Measurements from ENCODE around the gene IZUMO4. TPM values are rescaled to one million over a fixed set of nuclear protein-coding genes. Genes with fewer than 3 reads are reported as not detected.
A peak's percentile ranks its signal among the peaks of the same experiment; 100 is the strongest.
"Not testable (repeated sequence)": the region's sequence is repeated elsewhere in the genome, so short reads cannot be mapped to it uniquely, and the experiment has no call there.

The IZUMO4 gene
- total RNA-seq, 1 experiment from 2014 or later, result 2.5 TPM

DNA sequence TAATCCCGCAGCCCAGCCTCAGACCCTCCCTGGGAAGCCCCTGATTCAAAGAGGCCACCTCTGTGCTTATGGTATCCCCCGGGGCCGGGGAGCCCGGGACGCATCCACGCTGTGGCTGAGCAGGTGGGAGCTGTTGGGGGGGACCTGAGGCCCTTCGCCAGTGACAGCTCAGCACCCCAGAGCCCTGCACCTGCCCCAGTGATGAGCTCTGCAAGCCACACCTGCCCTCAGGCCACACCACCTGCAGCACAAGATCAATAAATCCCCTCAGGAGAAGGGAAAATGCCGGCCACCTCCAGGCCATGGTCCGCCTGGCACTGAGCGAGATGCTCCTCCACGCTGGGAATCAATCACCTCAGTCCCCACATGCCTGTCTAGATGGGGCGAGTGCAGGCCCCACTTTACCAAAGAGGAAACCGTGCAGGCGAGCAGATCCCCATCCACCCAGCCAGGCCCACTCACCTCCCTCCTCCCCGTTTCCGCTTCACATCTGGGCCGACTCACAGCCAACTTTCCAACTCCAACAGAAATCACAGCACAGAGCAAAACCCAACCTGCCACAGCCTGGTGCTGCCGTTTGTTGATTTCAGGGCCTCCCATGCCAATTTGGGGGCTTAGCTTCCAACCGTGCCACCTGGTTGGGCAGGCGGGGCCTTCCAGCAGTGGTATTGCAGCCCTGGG, 13.4 kb upstream of the IZUMO4 start:
- no peaks in the 10 kb centered on the region for H3K4me1 ChIP-seq (ENCODE audit: insufficient read depth, low read length, poor library complexity, severe bottlenecking)
- peaks cover 11% of the 10 kb centered on the region for H3K36me3 ChIP-seq (ENCODE audit: insufficient read depth, low read length, poor library complexity, severe bottlenecking)
- H3K4me3 ChIP-seq (ENCODE audit: low read depth, low read length, poor library complexity, severe bottlenecking), result no peak overlapping the region
- POLR2A ChIA-PET (ENCODE audit: low non-redundant PET), result no interaction called here
- H3K27me3 ChIP-seq (replicated peaks; ENCODE audit: insufficient read depth, low read depth, low read length, poor library complexity), result no peaks in the 10 kb centered on the region
- no peak overlapping the region for H3K27ac ChIP-seq (ENCODE audit: low read depth, low read length, poor library complexity, severe bottlenecking)
- TF ChIP-seq, protein P1, sequence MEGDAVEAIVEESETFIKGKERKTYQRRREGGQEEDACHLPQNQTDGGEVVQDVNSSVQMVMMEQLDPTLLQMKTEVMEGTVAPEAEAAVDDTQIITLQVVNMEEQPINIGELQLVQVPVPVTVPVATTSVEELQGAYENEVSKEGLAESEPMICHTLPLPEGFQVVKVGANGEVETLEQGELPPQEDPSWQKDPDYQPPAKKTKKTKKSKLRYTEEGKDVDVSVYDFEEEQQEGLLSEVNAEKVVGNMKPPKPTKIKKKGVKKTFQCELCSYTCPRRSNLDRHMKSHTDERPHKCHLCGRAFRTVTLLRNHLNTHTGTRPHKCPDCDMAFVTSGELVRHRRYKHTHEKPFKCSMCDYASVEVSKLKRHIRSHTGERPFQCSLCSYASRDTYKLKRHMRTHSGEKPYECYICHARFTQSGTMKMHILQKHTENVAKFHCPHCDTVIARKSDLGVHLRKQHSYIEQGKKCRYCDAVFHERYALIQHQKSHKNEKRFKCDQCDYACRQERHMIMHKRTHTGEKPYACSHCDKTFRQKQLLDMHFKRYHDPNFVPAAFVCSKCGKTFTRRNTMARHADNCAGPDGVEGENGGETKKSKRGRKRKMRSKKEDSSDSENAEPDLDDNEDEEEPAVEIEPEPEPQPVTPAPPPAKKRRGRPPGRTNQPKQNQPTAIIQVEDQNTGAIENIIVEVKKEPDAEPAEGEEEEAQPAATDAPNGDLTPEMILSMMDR (conservative IDR thresholded peaks at IDR 0.05; ENCODE audit: low read depth, low read length), result no peak
- no peak for TF ChIP-seq EZH2 (IDR thresholded peaks at IDR 0.05; ENCODE audit: borderline replicate concordance, low read depth, low read length, poor library complexity, severe bottlenecking)
- BruUV-seq (replicated peaks), result no TSS peak
- H3K9me3 ChIP-seq (ENCODE audit: low read depth, low read length, poor library complexity, severe bottlenecking), result no peaks in the 10 kb centered on the region
- DNase-seq (ENCODE audit: low spot score), result no peak
- CTCF ChIA-PET, result no interaction called here
- intact Hi-C loops (cut with micrococcal nuclease; ENCODE audit: unreplicated experiment), result no loop called here

DNA sequence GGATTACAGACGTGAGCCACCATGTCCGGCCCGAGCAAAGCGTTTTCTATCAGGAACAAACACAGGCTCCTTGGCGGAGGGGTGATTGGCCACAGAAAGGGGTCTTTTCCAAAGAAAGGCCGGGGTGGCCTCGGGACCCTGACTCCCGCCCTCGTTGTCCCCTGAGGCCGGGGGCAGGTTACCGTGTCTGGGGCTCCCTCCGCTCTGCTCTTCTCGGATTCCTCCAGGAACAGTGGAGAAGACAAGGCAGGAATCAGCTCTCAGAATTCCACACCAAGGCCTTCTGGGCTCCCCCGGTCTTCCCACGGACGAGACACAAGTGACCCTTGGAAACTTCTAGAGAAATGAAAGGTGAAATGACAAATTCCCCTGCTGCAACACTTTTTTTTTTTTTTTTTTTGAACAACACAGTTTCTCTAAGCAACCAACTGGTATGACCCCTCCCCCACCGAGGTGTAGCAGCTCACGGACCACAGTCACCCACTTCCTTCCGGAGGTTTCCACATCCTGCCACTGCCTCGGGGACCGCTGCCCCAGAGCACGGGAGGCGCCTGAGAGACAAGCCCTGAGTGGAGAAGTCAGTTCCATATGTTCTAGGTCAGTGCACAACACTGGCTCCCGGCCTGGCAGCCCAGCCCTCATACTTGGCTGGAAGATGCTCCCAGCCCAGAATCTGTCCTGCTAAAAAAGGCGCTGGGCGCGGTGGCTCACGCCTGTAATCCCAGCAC, 11.6 kb upstream of the IZUMO4 start:
- POLR2A ChIA-PET (ENCODE audit: low non-redundant PET), result no interaction called here
- Histone ChIP-seq H3K27me3 (replicated peaks; ENCODE audit: insufficient read depth, low read depth, low read length, poor library complexity) (no peaks in the 10 kb centered on the region), H3K4me1 (ENCODE audit: insufficient read depth, low read length, poor library complexity, severe bottlenecking) (peaks cover 13% of the 10 kb centered on the region), H3K36me3 (ENCODE audit: insufficient read depth, low read length, poor library complexity, severe bottlenecking) (peaks cover 4% of the 10 kb centered on the region), H3K4me3 (ENCODE audit: low read depth, low read length, poor library complexity, severe bottlenecking) (no peak overlapping the region), H3K9me3 (ENCODE audit: low read depth, low read length, poor library complexity, severe bottlenecking) (no peaks in the 10 kb centered on the region), H3K27ac (ENCODE audit: low read depth, low read length, poor library complexity, severe bottlenecking) (no peak overlapping the region)
- CTCF ChIA-PET, result no interaction called here
- DNase-seq (ENCODE audit: low spot score), result peak; percentile 55
- TF ChIP-seq EZH2 (IDR thresholded peaks at IDR 0.05; ENCODE audit: borderline replicate concordance, low read depth, low read length, poor library complexity, severe bottlenecking), result no peak
- TF ChIP-seq, protein P1 (conservative IDR thresholded peaks at IDR 0.05; ENCODE audit: low read depth, low read length), result no peak
- intact Hi-C loops (cut with micrococcal nuclease; ENCODE audit: unreplicated experiment), result no loop called here
- no TSS peak for BruUV-seq (replicated peaks)

DNA sequence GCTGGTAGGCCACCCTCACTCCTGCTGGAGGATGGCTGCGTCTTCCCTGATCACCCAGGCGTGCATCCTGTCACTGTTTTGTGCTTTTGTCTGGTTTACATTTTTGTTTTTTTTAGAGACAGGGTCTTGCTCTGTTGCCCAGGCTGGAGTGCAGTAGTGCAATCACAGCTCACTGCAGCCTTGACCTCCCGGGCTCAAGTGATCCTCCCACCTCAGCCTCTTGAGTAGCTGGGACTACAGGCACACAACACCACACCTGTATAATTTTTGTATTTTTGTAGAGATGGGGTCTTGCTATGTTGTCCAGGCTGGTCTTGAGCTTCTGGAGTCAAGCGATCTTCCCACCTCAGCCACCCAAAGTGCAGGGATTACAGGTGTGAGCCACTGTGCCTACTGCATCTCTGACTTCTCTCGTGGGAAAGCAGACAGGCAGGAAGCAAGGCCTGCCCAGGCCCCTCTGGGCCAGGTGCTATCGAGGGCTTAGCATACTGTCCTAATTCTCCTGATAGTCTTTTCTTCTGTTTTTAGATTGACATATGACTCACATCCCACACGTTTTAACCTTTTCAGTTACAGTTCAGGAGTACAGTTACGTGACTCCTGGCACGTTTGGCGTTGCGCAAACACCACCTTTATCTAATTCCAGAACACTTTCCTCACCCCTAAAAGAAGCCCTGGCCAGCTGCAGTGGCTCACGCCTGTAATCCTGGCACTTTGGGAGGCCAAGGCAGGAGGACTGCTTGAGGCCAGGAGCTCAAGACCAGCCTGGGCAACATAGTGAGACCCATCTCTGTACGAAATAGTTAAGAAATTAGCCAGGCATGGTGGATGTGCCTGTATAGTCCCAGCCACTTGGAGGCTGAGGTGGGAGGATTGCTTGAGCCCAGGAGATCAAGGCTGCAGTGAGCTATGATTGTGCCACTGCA, 9.8 kb upstream of the IZUMO4 start:
- H3K27ac ChIP-seq (ENCODE audit: low read depth, low read length, poor library complexity, severe bottlenecking); BruUV-seq (replicated peaks); DNase-seq (ENCODE audit: low spot score); intact Hi-C loops (cut with micrococcal nuclease; ENCODE audit: unreplicated experiment); H3K36me3 ChIP-seq (ENCODE audit: insufficient read depth, low read length, poor library complexity, severe bottlenecking); POLR2A ChIA-PET (ENCODE audit: low non-redundant PET); H3K4me3 ChIP-seq (ENCODE audit: low read depth, low read length, poor library complexity, severe bottlenecking); H3K27me3 ChIP-seq (replicated peaks; ENCODE audit: insufficient read depth, low read depth, low read length, poor library complexity); H3K9me3 ChIP-seq (ENCODE audit: low read depth, low read length, poor library complexity, severe bottlenecking): not testable (repeated sequence)
- peaks cover 24% of the 10 kb centered on the region for H3K4me1 ChIP-seq (ENCODE audit: insufficient read depth, low read length, poor library complexity, severe bottlenecking)
- CTCF ChIA-PET, result interaction anchor here (0.5 kb wide), 1 partner anchor 814 kb away, joined by 4 read pairs; the partner anchor contains the start of gene ZNF57
